Lower leg skin (tissue), 3 donors: ENCODE results near the gene ACYP1.

Experiments used
- CTCF ChIP-seq, 3 donors: fragments of 450-650 bp; IDR thresholded peaks; one replicate each; pipeline ENCODE4 v1.5.1; 2016; ENCODE audit warnings: antibody characterized with exemption in 3 of 3, mild to moderate bottlenecking in 3 of 3, moderate library complexity in 2 of 3
- POLR2A ChIP-seq, 2 donors: fragments of 450-650 bp; IDR thresholded peaks; one replicate each; pipeline ENCODE4 v1.6.1; 2016 to 2017; ENCODE audit warnings: antibody characterized with exemption in 2 of 2, mild to moderate bottlenecking in 1 of 2, moderate library complexity in 1 of 2

- TF ChIP-seq CTCF (IDR thresholded peaks at IDR 0.05): no peak
- no peak for TF ChIP-seq POLR2A (IDR thresholded peaks at IDR 0.05)
Measured at GRCh38 chr14:75016815-75017214, 47.0 kb downstream of the ACYP1 start.
